ENCODE data around the gene PRUNE1.

- TF ChIP-seq, protein P1, sequence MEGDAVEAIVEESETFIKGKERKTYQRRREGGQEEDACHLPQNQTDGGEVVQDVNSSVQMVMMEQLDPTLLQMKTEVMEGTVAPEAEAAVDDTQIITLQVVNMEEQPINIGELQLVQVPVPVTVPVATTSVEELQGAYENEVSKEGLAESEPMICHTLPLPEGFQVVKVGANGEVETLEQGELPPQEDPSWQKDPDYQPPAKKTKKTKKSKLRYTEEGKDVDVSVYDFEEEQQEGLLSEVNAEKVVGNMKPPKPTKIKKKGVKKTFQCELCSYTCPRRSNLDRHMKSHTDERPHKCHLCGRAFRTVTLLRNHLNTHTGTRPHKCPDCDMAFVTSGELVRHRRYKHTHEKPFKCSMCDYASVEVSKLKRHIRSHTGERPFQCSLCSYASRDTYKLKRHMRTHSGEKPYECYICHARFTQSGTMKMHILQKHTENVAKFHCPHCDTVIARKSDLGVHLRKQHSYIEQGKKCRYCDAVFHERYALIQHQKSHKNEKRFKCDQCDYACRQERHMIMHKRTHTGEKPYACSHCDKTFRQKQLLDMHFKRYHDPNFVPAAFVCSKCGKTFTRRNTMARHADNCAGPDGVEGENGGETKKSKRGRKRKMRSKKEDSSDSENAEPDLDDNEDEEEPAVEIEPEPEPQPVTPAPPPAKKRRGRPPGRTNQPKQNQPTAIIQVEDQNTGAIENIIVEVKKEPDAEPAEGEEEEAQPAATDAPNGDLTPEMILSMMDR (IDR thresholded peaks at IDR 0.05): no peak
- TF ChIP-seq POLR2A (IDR thresholded peaks at IDR 0.05): no peak
Observed at GRCh38 chr1:150992626-150993025, 15.6 kb upstream of the PRUNE1 start.
